Hematopoietic multipotent progenitor cell treated with erythropoietin and hydrocortisone succinate and interleukin-3 and kit ligand, for 8 days (in vitro differentiated cells): ENCODE data around the gene MYO1G.
"Not testable (repeated sequence)": the region's sequence is repeated elsewhere in the genome, so short reads cannot be mapped to it uniquely, and the experiment has no call there.

Experiments
- DNase-seq: peaks from one replicate; pipeline ENCODE4 v3.0.0-alpha.2; 2015

The MYO1G gene

DNA sequence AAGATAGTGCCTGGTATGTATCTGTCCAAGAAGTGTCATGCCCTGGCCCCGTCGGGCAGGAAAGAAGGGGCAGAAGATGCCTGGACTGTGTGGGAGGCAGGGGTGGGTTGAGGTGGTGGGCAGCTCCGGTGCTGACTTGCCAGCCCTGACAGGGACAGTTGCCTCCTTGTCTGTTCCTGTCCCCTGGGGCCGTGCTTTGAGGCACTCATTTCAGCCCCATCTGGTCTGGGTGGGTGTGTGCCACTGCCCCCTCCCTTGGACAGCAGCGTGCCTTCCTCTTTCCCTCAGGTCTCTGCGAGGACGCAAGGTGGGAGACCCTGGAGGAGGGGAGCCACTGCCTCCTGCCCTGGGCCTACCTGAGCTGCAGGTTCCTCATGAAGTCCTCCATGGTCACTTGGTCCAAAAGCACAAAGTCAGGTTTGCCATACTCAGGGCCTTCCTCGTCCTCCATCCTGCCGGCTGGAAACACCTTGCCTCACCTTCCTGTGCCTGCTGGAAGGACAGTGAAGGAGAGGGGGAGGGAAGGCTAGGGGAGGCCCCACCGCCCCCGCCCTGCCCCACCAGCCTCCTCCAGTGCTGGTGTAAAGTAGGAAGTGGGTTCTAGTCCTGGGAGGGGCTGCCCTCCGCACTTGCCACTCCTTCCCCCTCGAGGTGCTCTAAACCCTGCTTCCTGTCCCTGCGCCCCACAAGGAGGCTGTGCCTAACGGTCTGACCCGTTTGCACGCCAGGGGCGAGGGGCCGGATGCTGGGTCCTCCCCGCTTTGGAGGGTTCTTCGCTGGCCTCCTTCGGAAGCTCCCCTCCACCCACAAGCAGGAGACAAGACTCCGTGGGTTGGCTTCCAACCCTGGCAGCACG, at the start of gene MYO1G:
Gene MYO1G (minus strand): TSS at position 505 of the 856 bp plus-strand sequence. CDS start 54 bp downstream, at position 451.
- DNase-seq, result peak; percentile 79

DNA sequence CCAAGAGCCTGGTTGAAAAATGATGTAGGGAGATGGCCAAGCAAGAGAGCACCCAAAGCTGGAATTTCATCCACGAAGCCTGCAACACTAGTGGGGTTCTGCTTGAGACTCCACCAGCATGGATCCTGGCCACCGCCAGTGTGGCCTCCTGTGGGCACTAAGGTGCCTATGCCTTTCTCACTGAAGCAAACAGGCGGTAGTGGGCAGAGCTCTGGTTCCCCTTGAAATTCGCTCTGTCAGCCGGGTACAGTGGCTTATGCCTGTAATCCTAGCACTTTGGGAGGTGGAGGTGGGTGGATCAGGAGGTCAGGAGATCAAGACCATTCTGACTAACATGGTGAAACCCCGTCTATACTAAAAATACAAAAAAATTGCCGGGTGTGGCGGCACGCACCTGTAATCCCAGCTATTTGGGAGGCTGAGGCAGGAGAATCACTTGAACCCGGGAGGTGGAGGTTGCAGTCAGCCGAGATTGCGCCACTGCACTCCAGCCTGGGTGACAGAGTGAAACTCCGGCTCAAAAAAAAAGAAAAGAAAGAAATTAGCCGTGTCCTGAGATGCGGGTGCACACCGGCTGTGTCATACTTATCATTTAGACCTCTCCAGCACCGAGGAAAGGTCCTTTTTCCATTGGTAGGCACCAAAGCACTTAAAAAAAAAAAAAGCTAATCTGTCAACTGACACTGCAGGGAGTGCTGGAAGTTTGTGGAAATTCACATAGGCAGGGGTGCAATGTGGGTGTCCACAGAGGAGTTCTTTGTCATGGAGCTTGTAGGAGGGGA, 49.5 kb upstream of the MYO1G start:
- peak; percentile 17 for DNase-seq

DNA sequence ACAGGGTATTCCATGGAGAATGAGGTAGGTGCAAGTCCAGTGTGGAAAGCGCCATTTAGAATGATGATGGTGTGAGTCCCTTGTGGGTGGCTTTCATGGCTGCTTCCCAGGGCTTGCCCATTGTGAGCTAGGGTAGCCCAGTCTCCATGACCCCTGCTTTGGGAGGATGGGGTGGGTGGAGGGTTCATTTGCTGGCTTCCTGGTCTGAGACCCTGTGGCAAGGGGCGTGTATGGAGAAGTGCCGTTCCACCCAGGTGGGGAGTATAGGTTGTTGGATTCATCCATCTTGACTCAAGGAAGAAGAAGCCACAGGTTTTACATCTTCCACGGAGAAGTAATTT, 48.9 kb upstream of the MYO1G start:
- no peak for DNase-seq

DNA sequence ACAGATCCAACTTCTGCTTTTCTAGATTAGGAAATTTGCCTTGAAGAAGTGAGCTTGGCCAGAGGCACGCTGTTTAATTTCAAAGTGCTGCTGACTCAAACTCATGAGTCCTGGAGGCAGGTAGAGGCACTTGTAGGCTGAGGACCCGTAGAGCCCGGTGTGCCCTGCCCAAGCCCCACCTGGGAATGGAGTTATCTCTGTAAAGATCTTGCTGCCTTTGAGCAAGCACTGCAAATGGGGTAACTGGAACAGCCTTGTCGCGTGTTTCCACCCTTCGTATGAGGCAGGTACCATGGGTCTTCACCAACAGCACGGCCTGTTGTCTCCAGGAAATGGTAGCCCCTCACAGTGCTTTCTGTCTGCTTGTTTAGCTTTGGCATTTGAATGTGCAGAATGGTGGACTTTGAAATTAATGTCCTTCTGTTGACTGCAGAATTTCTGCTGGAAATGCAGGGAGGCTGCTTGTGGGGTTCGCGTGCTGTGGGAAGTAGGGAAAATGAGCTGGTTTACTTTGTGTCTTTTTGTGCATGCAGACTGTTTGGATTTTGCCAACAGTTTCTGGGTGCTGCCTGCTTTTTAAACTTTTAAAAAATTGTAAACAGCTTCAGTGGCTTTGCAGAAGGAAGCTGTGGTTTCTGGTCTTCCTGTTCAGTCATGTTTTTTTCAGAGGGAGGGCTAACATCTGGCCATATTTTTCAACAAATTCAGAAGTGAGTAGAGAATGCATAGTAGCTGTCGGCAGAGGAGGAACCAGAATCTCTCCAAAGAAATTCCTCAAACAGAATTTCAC, 48.4 kb upstream of the MYO1G start:
- peak; percentile 80 for DNase-seq

GRCh38 chr7:45026013-45026412, 47.2 kb upstream of the MYO1G start:
- DNase-seq, result no peak

- DNase-seq, result not testable (repeated sequence)
These were observed 46.7 kb upstream of the MYO1G start for GRCh38 chr7:45025473-45025872.

- no peak for DNase-seq
These were observed 45.4 kb upstream of the MYO1G start for GRCh38 chr7:45024126-45024744.

- no peak for DNase-seq
These were observed 42.9 kb upstream of the MYO1G start for GRCh38 chr7:45021604-45022296.

- DNase-seq, result no peak
These were observed 42.1 kb upstream of the MYO1G start for GRCh38 chr7:45020915-45021314.

- DNase-seq, result no peak
These were observed 38.4 kb upstream of the MYO1G start for GRCh38 chr7:45017253-45017652.

GRCh38 chr7:45015313-45015712, 36.5 kb upstream of the MYO1G start:
- no peak for DNase-seq

DNA sequence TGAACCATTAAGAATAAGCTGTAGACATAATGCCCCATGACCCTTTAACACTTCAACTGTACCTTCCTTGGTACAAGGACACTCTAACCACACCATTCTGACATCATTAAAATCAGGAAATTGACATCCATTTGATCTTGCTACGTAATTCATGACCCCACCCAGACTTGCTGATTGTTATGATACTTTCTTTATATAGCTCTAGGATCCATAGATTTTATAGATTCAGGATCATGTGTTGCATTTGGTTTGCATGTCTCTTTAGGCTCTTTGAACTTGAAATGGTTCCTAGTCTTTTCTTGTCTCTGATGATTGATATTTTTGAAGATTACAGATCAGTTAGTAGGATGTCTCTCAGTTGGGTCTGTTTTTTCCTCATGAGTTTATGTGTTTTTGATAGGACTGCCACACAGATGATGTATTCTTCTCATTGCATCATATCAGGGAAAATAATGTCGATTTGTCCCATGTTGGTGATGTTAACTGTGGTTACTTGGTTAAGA, 34.7 kb upstream of the MYO1G start:
- DNase-seq, result no peak

GRCh38 chr7:45007571-45008328, 28.9 kb upstream of the MYO1G start:
- DNase-seq, result no peak

DNA sequence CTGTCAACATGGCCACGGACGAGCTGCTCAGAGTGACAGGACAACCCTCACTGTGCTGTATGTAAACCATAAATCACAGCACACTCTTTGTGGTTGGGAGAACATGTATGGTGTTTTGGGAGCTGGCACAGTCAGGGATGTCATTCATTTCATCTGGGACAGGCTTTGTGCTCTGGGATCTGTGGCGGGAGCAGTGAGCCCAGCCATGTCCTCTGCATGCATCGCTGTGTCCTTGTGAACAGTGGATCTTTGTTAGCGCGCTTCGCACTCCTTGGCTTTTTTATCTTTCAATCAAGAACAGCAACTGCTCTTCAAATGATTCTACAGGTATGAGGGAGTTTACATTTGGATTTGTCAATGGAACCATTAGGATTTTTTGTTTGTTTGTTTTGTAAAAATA, 28.3 kb upstream of the MYO1G start:
- no peak for DNase-seq

DNA sequence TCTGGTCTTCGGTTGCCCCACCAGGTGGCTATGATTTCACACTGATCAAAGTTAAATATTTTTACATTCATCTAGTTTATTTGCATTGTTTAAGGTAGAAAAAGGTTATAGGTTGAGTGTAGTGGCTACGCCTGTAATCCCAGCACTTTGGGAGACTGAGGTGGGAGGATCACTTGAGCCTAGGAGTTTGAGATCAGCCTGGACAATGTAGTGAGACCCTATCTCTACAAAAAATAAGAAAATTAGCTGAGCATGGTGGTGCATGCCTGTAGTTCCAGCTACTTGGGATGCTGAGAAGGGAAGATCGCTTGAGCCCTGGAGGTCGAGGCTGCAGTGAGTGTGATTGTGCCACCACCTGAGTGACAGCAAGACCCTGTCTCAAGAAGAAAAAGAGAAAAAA, 25.0 kb upstream of the MYO1G start:
- no peak for DNase-seq

DNA sequence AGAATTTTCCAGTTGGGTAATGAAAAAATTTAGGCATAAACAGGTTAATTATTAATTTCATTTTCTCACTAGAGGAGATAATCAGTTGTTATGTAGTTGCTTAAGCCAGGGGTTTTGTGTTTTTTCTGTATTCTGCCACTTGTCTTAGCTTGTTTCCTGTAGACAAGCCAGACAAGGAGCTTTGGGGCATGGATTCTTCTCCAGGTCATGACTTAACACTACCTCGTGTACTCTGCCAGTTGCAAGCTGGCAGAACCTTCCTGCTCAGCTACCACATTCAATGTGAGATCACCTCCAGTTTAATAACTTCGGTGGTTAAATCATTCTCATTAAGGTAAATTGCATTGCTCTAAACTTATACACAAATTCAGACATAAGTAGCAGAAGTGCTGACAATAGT, 23.0 kb upstream of the MYO1G start:
- no peak for DNase-seq

GRCh38 chr7:45001138-45001694, 22.4 kb upstream of the MYO1G start:
- DNase-seq, result peak; percentile 87

- DNase-seq, result no peak
These were observed 21.5 kb upstream of the MYO1G start, which contains the start of gene CCM2 for GRCh38 chr7:45000093-45001032. TSS of gene CCM2 (plus strand) at chr7:45000201. CDS start at chr7:45000334, 133 bp downstream.

- DNase-seq, result peak; percentile 99
These were observed 20.7 kb upstream of the MYO1G start for GRCh38 chr7:44999245-45000092.
